ENCODE data around the gene PTPRM.

The PTPRM gene

GRCh38 chr18:8065284-8065683, 498.2 kb downstream of the PTPRM start:
- TF ChIP-seq TAF1 (IDR thresholded peaks at IDR 0.05; ENCODE audit: borderline replicate concordance, low read depth, low read length) (no peak), POLR2A (IDR thresholded peaks at IDR 0.05; ENCODE audit: low read depth, low read length) (no peak), POLR2AphosphoS5 (IDR thresholded peaks at IDR 0.05; ENCODE audit: low read depth, low read length) (no peak)
- DNase-seq (ENCODE audit: insufficient read length) (no peak), FAIRE-seq (no peak)

- no peak for FAIRE-seq
- DNase-seq (ENCODE audit: insufficient read length) = no peak
- TF ChIP-seq POLR2AphosphoS5 (IDR thresholded peaks at IDR 0.05; ENCODE audit: low read depth, low read length) = no peak
- no peak for TF ChIP-seq POLR2A (IDR thresholded peaks at IDR 0.05; ENCODE audit: low read depth, low read length)
- no peak for TF ChIP-seq TAF1 (IDR thresholded peaks at IDR 0.05; ENCODE audit: borderline replicate concordance, low read depth, low read length)
These were observed 498.7 kb downstream of the PTPRM start for GRCh38 chr18:8065773-8066172.

GRCh38 chr18:8069708-8070107, 502.6 kb downstream of the PTPRM start:
- no peak for DNase-seq (ENCODE audit: insufficient read length)
- no peak for FAIRE-seq
- TF ChIP-seq POLR2AphosphoS5 (IDR thresholded peaks at IDR 0.05; ENCODE audit: low read depth, low read length) (no peak), POLR2A (IDR thresholded peaks at IDR 0.05; ENCODE audit: low read depth, low read length) (no peak), TAF1 (IDR thresholded peaks at IDR 0.05; ENCODE audit: borderline replicate concordance, low read depth, low read length) (no peak)

GRCh38 chr18:8073167-8073566, 506.1 kb downstream of the PTPRM start:
- no peak for TF ChIP-seq POLR2AphosphoS5 (IDR thresholded peaks at IDR 0.05; ENCODE audit: low read depth, low read length)
- TF ChIP-seq POLR2A (IDR thresholded peaks at IDR 0.05; ENCODE audit: low read depth, low read length) = no peak
- no peak for TF ChIP-seq TAF1 (IDR thresholded peaks at IDR 0.05; ENCODE audit: borderline replicate concordance, low read depth, low read length)
- no peak for DNase-seq (ENCODE audit: insufficient read length)
- no peak for FAIRE-seq

GRCh38 chr18:8080092-8080491, 513.0 kb downstream of the PTPRM start:
- FAIRE-seq (no peak), DNase-seq (ENCODE audit: insufficient read length) (no peak)
- TF ChIP-seq POLR2AphosphoS5 (IDR thresholded peaks at IDR 0.05; ENCODE audit: low read depth, low read length) (no peak), POLR2A (IDR thresholded peaks at IDR 0.05; ENCODE audit: low read depth, low read length) (no peak), TAF1 (IDR thresholded peaks at IDR 0.05; ENCODE audit: borderline replicate concordance, low read depth, low read length) (no peak)

GRCh38 chr18:8081267-8081666, 514.2 kb downstream of the PTPRM start:
- DNase-seq (ENCODE audit: insufficient read length) (no peak), FAIRE-seq (no peak)
- TF ChIP-seq POLR2AphosphoS5 (IDR thresholded peaks at IDR 0.05; ENCODE audit: low read depth, low read length) (no peak), TAF1 (IDR thresholded peaks at IDR 0.05; ENCODE audit: borderline replicate concordance, low read depth, low read length) (no peak), POLR2A (IDR thresholded peaks at IDR 0.05; ENCODE audit: low read depth, low read length) (no peak)

- no peak for FAIRE-seq
- no peak for DNase-seq (ENCODE audit: insufficient read length)
These were observed 514.9 kb downstream of the PTPRM start for GRCh38 chr18:8081872-8082553.

GRCh38 chr18:8084160-8084559, 517.0 kb downstream of the PTPRM start:
- FAIRE-seq = no peak
- DNase-seq (ENCODE audit: insufficient read length) = no peak
- TF ChIP-seq POLR2AphosphoS5 (IDR thresholded peaks at IDR 0.05; ENCODE audit: low read depth, low read length) (no peak), POLR2A (IDR thresholded peaks at IDR 0.05; ENCODE audit: low read depth, low read length) (no peak), TAF1 (IDR thresholded peaks at IDR 0.05; ENCODE audit: borderline replicate concordance, low read depth, low read length) (no peak)

More at GRCh38 chr18:8081872-8082553, 514.9 kb downstream of the PTPRM start:
- no peak for TF ChIP-seq POLR2AphosphoS5 (IDR thresholded peaks at IDR 0.05; ENCODE audit: low read depth, low read length)
- no peak for TF ChIP-seq TAF1 (IDR thresholded peaks at IDR 0.05; ENCODE audit: borderline replicate concordance, low read depth, low read length)
- no peak for TF ChIP-seq POLR2A (IDR thresholded peaks at IDR 0.05; ENCODE audit: low read depth, low read length)

- no peak for FAIRE-seq
- TF ChIP-seq TAF1 (IDR thresholded peaks at IDR 0.05; ENCODE audit: borderline replicate concordance, low read depth, low read length) = no peak
- TF ChIP-seq POLR2A (IDR thresholded peaks at IDR 0.05; ENCODE audit: low read depth, low read length) = no peak
- no peak for TF ChIP-seq POLR2AphosphoS5 (IDR thresholded peaks at IDR 0.05; ENCODE audit: low read depth, low read length)
- no peak for DNase-seq (ENCODE audit: insufficient read length)
These were observed 521.5 kb downstream of the PTPRM start for GRCh38 chr18:8088626-8089025.

GRCh38 chr18:8091035-8091434, 523.9 kb downstream of the PTPRM start:
- DNase-seq (ENCODE audit: insufficient read length) (no peak), FAIRE-seq (no peak)
- TF ChIP-seq TAF1 (IDR thresholded peaks at IDR 0.05; ENCODE audit: borderline replicate concordance, low read depth, low read length) = no peak
- no peak for TF ChIP-seq POLR2AphosphoS5 (IDR thresholded peaks at IDR 0.05; ENCODE audit: low read depth, low read length)
- no peak for TF ChIP-seq POLR2A (IDR thresholded peaks at IDR 0.05; ENCODE audit: low read depth, low read length)

- no peak for DNase-seq (ENCODE audit: insufficient read length)
- FAIRE-seq = no peak
- TF ChIP-seq POLR2A (IDR thresholded peaks at IDR 0.05; ENCODE audit: low read depth, low read length) (no peak), TAF1 (IDR thresholded peaks at IDR 0.05; ENCODE audit: borderline replicate concordance, low read depth, low read length) (no peak), POLR2AphosphoS5 (IDR thresholded peaks at IDR 0.05; ENCODE audit: low read depth, low read length) (no peak)
These were observed 528.9 kb downstream of the PTPRM start for GRCh38 chr18:8095947-8096570.

GRCh38 chr18:8097399-8097798, 530.3 kb downstream of the PTPRM start:
- FAIRE-seq (no peak), DNase-seq (ENCODE audit: insufficient read length) (no peak)
- TF ChIP-seq POLR2A (IDR thresholded peaks at IDR 0.05; ENCODE audit: low read depth, low read length) (no peak), TAF1 (IDR thresholded peaks at IDR 0.05; ENCODE audit: borderline replicate concordance, low read depth, low read length) (no peak), POLR2AphosphoS5 (IDR thresholded peaks at IDR 0.05; ENCODE audit: low read depth, low read length) (no peak)

Data from GM12892 (cell line).